ENCODE data around the gene CD28.

CD28 gene

DNA sequence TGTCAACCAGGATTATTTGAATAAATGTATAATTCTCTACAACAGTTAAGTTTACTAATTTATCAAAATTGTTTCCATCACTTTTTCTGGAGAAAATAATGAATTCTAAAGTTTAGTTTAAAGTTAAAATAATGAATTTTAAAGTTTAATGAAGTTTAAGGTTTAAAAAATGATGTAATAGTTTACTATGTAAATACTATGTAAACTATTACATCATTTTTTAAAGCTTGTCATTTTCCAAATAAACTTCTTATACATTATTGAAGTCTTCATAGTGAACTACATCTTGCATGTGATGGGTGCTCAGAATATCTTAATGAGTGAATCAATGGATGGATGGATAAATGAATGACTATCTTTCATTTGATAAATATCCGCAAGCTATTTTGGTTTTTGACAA lies 38.8 kb downstream of the CD28 start:
- H4K20me1 ChIP-seq (ENCODE audit: insufficient read depth, low read length), result no peaks in the 10 kb centered on the region
- no peak overlapping the region for H3K27ac ChIP-seq (ENCODE audit: low read length)
- no peak overlapping the region for H2AFZ ChIP-seq (ENCODE audit: low read depth, low read length)
- no peak overlapping the region for H3K9ac ChIP-seq (ENCODE audit: low read depth, low read length)
- no peak for DNase-seq
- no peaks in the 10 kb centered on the region for H3K36me3 ChIP-seq (ENCODE audit: insufficient read depth, low read length)
- ATAC-seq (ENCODE audit: insufficient read depth, low read depth), result no peak
- H3K4me1 ChIP-seq (ENCODE audit: insufficient read depth, low read length), result peaks cover 33% of the 10 kb centered on the region
- no peaks in the 10 kb centered on the region for H3K79me2 ChIP-seq (ENCODE audit: insufficient read depth, low read length)
- TF ChIP-seq, protein P1, sequence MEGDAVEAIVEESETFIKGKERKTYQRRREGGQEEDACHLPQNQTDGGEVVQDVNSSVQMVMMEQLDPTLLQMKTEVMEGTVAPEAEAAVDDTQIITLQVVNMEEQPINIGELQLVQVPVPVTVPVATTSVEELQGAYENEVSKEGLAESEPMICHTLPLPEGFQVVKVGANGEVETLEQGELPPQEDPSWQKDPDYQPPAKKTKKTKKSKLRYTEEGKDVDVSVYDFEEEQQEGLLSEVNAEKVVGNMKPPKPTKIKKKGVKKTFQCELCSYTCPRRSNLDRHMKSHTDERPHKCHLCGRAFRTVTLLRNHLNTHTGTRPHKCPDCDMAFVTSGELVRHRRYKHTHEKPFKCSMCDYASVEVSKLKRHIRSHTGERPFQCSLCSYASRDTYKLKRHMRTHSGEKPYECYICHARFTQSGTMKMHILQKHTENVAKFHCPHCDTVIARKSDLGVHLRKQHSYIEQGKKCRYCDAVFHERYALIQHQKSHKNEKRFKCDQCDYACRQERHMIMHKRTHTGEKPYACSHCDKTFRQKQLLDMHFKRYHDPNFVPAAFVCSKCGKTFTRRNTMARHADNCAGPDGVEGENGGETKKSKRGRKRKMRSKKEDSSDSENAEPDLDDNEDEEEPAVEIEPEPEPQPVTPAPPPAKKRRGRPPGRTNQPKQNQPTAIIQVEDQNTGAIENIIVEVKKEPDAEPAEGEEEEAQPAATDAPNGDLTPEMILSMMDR (IDR thresholded peaks at IDR 0.05; ENCODE audit: borderline replicate concordance, extremely low read depth, low read length, poor library complexity, severe bottlenecking), result no peak
- no peak for TF ChIP-seq EZH2 (IDR thresholded peaks at IDR 0.05; ENCODE audit: borderline replicate concordance, low read depth, low read length, severe bottlenecking)
- H3K4me3 ChIP-seq (ENCODE audit: low read depth in 1 of 2, low read length in 2 of 2), result no peak overlapping the region
- H3K27me3 ChIP-seq (ENCODE audit: insufficient read depth, low read length, poor library complexity), result no peaks in the 10 kb centered on the region
- H3K9me3 ChIP-seq (ENCODE audit: insufficient read depth, low read length, severe bottlenecking), result peaks cover 7% of the 10 kb centered on the region
- H3K4me2 ChIP-seq (ENCODE audit: insufficient read depth, low read length), result no peak overlapping the region

DNA sequence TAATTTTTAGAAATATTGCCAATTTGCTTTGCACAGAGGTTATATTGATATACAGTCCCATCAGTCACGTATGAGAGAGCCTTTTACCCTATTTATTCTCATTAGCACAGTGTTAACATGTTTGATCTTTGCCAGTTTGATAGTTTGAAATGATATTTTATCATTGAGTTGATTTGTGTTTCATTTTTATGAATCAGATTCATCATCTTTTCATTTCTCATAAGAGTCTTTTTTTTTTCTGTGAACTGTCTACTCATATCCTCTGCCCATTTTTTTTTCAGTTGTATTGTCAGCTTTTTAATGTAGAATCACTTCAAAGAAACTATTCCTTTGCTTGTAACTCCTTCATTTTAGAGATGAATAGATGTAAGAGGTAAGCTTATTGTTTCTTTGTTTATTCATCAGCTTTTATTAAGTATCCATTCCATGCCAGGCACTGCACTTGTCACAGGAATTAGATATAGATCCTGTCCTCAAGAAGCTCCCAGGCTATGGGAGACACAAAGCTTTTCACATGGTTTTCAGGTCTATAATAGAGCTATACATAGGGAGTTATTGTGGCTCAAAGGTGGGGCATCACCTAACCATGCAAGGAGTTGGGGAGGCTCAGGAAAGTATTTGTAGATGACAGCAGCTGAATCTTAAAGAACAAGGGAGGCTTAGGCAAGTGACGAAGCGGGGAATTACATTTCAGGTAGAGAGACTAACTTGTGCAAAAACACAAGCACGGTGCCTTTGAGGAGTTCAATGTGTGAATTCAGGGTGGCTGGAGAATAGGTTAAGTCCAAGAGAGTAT lies 42.1 kb downstream of the CD28 start:
- no peak overlapping the region for H2AFZ ChIP-seq (ENCODE audit: low read depth, low read length)

DNA sequence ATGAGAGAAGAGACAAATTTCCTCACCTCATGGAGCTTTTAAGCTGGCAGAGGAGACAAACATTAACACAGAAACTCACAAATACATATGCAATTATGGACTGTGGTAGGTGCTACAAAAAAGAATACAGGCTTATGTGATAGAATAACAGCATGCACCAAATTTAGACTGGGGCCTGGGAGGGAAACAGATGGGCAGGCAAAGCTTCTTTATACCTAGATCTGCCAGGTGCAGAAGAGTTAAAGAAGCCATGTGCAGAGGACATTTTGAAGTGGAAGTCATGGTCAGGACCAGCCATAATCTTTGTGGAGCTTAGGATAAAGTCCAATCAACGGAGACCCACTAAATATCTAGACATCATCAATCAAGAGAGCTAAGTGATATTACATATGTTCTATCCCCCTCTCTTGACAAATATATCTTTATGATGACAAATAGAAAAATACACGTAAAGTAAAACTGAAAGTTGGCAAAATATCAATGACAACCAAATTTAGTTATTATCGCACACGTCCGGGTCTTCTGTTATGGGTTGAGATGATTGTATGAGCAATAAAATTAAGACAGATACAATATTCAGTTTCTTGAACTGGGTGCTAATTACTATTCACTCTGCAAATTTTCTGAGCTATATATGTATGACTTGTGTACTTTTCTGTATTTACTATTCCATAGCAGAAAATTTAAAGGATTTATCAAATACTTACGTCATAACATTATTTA lies 44.1 kb downstream of the CD28 start:
- Histone ChIP-seq H3K9ac (ENCODE audit: low read depth, low read length) (no peak overlapping the region), H3K27me3 (ENCODE audit: insufficient read depth, low read length, poor library complexity) (no peaks in the 10 kb centered on the region), H3K36me3 (ENCODE audit: insufficient read depth, low read length) (no peaks in the 10 kb centered on the region), H2AFZ (ENCODE audit: low read depth, low read length) (no peak overlapping the region), H3K4me2 (ENCODE audit: insufficient read depth, low read length) (no peak overlapping the region), H3K4me3 (ENCODE audit: low read depth in 1 of 2, low read length in 2 of 2) (no peak overlapping the region), H3K27ac (ENCODE audit: low read length) (no peak overlapping the region), H3K9me3 (ENCODE audit: insufficient read depth, low read length, severe bottlenecking) (no peaks in the 10 kb centered on the region), H4K20me1 (ENCODE audit: insufficient read depth, low read length) (no peaks in the 10 kb centered on the region), H3K4me1 (ENCODE audit: insufficient read depth, low read length) (no peaks in the 10 kb centered on the region), H3K79me2 (ENCODE audit: insufficient read depth, low read length) (no peaks in the 10 kb centered on the region)
- ATAC-seq (ENCODE audit: insufficient read depth, low read depth) (no peak), DNase-seq (no peak)
- TF ChIP-seq EZH2 (IDR thresholded peaks at IDR 0.05; ENCODE audit: borderline replicate concordance, low read depth, low read length, severe bottlenecking), result no peak
- TF ChIP-seq, protein P1 (IDR thresholded peaks at IDR 0.05; ENCODE audit: borderline replicate concordance, extremely low read depth, low read length, poor library complexity, severe bottlenecking), result no peak

More for the DNA sequence above, 42.1 kb downstream of the CD28 start:
- Histone ChIP-seq H3K36me3 (ENCODE audit: insufficient read depth, low read length) (no peaks in the 10 kb centered on the region), H3K27me3 (ENCODE audit: insufficient read depth, low read length, poor library complexity) (no peaks in the 10 kb centered on the region), H3K9me3 (ENCODE audit: insufficient read depth, low read length, severe bottlenecking) (peaks cover 7% of the 10 kb centered on the region), H3K4me2 (ENCODE audit: insufficient read depth, low read length) (no peak overlapping the region), H3K27ac (ENCODE audit: low read length) (0 out of 2 replicates have a peak overlapping the region, but pooled peaks have one; percentile 4), H3K9ac (ENCODE audit: low read depth, low read length) (no peak overlapping the region), H3K79me2 (ENCODE audit: insufficient read depth, low read length) (no peaks in the 10 kb centered on the region), H4K20me1 (ENCODE audit: insufficient read depth, low read length) (no peaks in the 10 kb centered on the region), H3K4me1 (ENCODE audit: insufficient read depth, low read length) (peaks cover 6% of the 10 kb centered on the region; the same call in 1 of the 2 replicates), H3K4me3 (ENCODE audit: low read depth in 1 of 2, low read length in 2 of 2) (no peak overlapping the region)
- TF ChIP-seq, protein P1 (IDR thresholded peaks at IDR 0.05; ENCODE audit: borderline replicate concordance, extremely low read depth, low read length, poor library complexity, severe bottlenecking), result no peak
- no peak for TF ChIP-seq EZH2 (IDR thresholded peaks at IDR 0.05; ENCODE audit: borderline replicate concordance, low read depth, low read length, severe bottlenecking)
- DNase-seq (no peak), ATAC-seq (ENCODE audit: insufficient read depth, low read depth) (no peak)

All from DND-41 (cell line).